ENCODE results near the gene MX1. TPM values are rescaled to one million over a fixed set of nuclear protein-coding genes. Genes with fewer than 3 reads are reported as not detected.

Gene MX1
- total RNA-seq, 4 donors from 2014 or later: 35.4 to 62.6 (median 51.5) TPM

DNA sequence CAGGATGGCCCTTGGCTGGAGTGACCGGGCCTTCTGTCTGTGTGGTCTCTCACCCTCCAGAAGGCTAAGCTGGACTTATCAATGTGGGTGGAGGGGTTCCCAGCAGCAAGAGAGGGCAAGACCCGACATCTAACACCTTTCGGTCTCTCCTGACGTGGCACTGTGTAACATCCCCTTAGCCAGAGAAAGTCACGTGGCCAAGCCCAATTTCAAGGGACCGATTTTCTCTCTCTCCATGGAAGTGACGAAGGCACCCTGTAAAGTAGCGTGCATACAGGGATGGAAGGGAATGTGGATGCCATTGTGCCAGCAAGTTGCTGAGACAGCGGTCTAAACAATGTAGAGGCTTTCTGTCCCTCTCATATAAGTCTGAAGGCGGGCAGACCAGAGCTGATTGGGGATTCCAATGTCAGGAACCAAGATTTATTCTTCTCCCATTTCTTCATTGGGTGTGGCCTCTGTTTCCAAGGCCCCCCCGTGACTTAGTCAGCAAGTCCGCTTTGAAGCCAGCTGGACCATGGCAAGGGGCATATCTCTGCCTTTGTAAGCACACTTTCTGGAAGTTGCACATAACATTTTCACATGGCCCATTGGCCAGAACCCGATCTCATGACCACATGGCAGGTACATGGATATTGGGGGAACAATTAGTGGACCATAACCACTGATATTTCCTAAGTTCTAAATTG lies 12.5 kb downstream of the MX1 start:
- Histone ChIP-seq H3K27me3 (no peaks in the 10 kb centered on the region), H3K4me3 (replicated peaks in 1 of 3) (no peak overlapping the region), H3K36me3 (peaks cover 25 to 48% of the 10 kb centered on the region in 2 donors), H3K9me3 (no peaks in the 10 kb centered on the region), H3K4me1 (peaks cover 1 to 4% of the 10 kb centered on the region in 2 donors), H3K27ac (no peak overlapping the region)
- intact Hi-C loops (cut with DNase I): no loop called here
- no peak for TF ChIP-seq POLR2A (IDR thresholded peaks at IDR 0.05)
- 92 to 94% methylated on average over 13 of the region's 13 CpGs for WGBS, 2 donors
- DNase-seq: no peak

DNA sequence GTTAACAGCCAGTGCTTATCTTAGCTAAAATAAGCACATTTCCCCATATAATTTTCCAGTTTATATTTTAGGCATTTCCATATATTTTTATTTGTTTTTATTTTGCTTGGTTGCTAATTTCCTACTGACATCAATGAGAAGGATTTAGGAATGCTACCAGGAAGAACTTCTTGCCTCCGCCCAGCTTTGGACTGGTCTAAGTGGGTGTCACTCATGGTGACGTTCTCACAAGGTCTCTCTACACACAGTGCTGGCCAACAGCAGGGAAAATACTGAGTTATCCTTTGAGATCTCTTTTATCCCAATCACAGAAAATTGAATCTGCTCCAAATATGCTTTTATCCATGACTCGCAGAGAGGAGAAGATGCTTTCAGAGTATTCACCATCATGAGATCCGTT lies 13.2 kb downstream of the MX1 start:
- H3K27me3 ChIP-seq: no peaks in the 10 kb centered on the region
- WGBS, 2 donors: 76 to 83% methylated on average over 4 of the region's 4 CpGs

DNA sequence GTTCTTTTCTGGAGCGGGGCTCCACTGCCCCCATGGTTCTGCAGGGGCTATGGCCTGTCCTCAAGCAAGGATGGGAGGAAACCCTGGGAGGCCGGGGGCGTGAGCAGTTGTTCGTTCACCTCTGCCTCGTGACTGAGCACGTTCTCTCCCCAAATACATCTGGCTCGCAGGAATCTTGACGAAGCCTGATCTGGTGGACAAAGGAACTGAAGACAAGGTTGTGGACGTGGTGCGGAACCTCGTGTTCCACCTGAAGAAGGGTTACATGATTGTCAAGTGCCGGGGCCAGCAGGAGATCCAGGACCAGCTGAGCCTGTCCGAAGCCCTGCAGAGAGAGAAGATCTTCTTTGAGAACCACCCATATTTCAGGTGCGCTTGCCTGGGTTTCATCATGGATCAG lies 15.5 kb downstream of the MX1 start:
- H3K4me3 ChIP-seq (replicated peaks in 1 of 3): no peak overlapping the region
- peaks cover 33 to 52% of the 10 kb centered on the region in 2 donors for H3K36me3 ChIP-seq
- no peaks in the 10 kb centered on the region for H3K4me1 ChIP-seq
- 94 to 95% methylated on average over 14 of the region's 14 CpGs for WGBS, 2 donors
- intact Hi-C loops (cut with DNase I): no loop called here
- DNase-seq: no peak
- no peaks in the 10 kb centered on the region for H3K27me3 ChIP-seq
- H3K27ac ChIP-seq: no peak overlapping the region
- H3K9me3 ChIP-seq: no peaks in the 10 kb centered on the region
- TF ChIP-seq, protein P1, sequence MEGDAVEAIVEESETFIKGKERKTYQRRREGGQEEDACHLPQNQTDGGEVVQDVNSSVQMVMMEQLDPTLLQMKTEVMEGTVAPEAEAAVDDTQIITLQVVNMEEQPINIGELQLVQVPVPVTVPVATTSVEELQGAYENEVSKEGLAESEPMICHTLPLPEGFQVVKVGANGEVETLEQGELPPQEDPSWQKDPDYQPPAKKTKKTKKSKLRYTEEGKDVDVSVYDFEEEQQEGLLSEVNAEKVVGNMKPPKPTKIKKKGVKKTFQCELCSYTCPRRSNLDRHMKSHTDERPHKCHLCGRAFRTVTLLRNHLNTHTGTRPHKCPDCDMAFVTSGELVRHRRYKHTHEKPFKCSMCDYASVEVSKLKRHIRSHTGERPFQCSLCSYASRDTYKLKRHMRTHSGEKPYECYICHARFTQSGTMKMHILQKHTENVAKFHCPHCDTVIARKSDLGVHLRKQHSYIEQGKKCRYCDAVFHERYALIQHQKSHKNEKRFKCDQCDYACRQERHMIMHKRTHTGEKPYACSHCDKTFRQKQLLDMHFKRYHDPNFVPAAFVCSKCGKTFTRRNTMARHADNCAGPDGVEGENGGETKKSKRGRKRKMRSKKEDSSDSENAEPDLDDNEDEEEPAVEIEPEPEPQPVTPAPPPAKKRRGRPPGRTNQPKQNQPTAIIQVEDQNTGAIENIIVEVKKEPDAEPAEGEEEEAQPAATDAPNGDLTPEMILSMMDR (IDR thresholded peaks at IDR 0.05): no peak
- no peak for TF ChIP-seq POLR2A (IDR thresholded peaks at IDR 0.05)

More for the DNA sequence above, 13.2 kb downstream of the MX1 start:
- intact Hi-C loops (cut with DNase I): no loop called here
- Histone ChIP-seq H3K4me1 (no peaks in the 10 kb centered on the region), H3K36me3 (peaks cover 25 to 51% of the 10 kb centered on the region in 2 donors), H3K4me3 (replicated peaks in 1 of 3) (no peak overlapping the region), H3K9me3 (no peaks in the 10 kb centered on the region), H3K27ac (no peak overlapping the region)
- TF ChIP-seq, protein P1 (IDR thresholded peaks at IDR 0.05): no peak
- no peak for TF ChIP-seq POLR2A (IDR thresholded peaks at IDR 0.05)
- no peak for DNase-seq

DNA sequence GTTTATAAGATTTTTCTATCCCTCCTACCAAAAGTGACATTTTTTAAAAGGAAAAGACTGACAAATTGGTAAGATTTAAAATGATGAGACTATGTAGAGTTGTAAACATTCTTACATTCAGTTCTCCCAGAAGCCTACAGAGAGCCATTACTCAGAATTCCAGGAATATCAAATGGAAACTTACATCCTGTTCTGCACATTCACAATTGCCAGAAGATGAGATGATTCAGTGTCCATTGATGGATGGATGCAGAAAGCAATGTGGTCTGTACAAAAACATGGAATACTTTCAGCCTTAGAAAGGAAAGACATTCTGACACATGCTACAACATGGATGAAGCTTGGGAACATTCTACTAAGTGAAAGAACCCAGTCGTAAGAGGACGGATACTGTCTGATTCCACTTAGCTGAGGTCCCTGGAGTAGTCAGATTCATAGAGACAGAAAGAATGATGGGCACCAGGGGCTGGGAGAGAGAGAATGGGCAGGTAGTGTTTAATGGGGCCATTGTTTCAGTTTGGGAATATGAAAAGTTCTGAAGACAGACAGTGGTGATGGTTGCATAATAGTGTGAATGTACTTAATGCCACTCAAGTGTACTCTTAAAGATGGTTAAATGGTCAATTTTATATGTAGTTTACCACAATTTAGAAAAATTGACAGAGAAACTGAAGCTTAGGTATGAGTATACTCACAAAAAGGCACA lies 16.6 kb downstream of the MX1 start:
- peaks cover 43 to 63% of the 10 kb centered on the region in 2 donors for H3K36me3 ChIP-seq
- no peak overlapping the region for H3K27ac ChIP-seq
- no peak for DNase-seq
- TF ChIP-seq, protein P1 (IDR thresholded peaks at IDR 0.05): no peak
- TF ChIP-seq POLR2A (IDR thresholded peaks at IDR 0.05): no peak
- intact Hi-C loops (cut with DNase I): no loop called here
- H3K9me3 ChIP-seq: no peaks in the 10 kb centered on the region
- no peaks in the 10 kb centered on the region for H3K27me3 ChIP-seq
- H3K4me1 ChIP-seq: no peaks in the 10 kb centered on the region
- H3K4me3 ChIP-seq (replicated peaks in 1 of 3): no peak overlapping the region
- WGBS, 2 donors: 96 to 97% methylated on average over 2 of the region's 2 CpGs

DNA sequence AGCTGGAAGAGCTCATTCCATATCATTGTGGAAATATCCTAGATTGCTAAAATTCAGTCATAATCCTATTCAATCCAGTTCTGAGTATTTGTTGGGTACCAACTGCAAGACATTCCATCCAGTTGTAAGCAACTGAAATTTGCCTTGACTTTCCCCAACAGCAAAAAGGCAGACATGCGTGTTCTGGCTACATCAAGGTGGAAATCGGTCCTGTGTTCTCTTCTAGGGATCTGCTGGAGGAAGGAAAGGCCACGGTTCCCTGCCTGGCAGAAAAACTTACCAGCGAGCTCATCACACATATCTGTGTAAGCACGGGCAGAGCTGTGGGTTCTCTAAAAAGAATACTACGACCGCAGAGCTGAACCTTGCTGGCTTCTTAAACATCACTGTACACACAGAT lies 17.5 kb downstream of the MX1 start:
- Histone ChIP-seq H3K4me3 (replicated peaks in 1 of 3) (no peak overlapping the region), H3K27ac (no peak overlapping the region), H3K36me3 (peaks cover 48 to 58% of the 10 kb centered on the region in 2 donors), H3K4me1 (no peaks in the 10 kb centered on the region), H3K9me3 (no peaks in the 10 kb centered on the region), H3K27me3 (no peaks in the 10 kb centered on the region)
- WGBS, 2 donors: 94 to 98% methylated on average over 7 of the region's 7 CpGs
- intact Hi-C loops (cut with DNase I): no loop called here
- TF ChIP-seq, protein P1 (IDR thresholded peaks at IDR 0.05): no peak
- TF ChIP-seq POLR2A (IDR thresholded peaks at IDR 0.05): no peak
- DNase-seq: no peak

All from thyroid gland (tissue), 4 donors.